ENCODE data around the gene UGT8. TPM values are rescaled to one million over a fixed set of nuclear protein-coding genes. Genes with fewer than 3 reads are reported as not detected.
"Not testable (repeated sequence)": the region's sequence is repeated elsewhere in the genome, so short reads cannot be mapped to it uniquely, and the experiment has no call there.

The UGT8 gene, protein sequence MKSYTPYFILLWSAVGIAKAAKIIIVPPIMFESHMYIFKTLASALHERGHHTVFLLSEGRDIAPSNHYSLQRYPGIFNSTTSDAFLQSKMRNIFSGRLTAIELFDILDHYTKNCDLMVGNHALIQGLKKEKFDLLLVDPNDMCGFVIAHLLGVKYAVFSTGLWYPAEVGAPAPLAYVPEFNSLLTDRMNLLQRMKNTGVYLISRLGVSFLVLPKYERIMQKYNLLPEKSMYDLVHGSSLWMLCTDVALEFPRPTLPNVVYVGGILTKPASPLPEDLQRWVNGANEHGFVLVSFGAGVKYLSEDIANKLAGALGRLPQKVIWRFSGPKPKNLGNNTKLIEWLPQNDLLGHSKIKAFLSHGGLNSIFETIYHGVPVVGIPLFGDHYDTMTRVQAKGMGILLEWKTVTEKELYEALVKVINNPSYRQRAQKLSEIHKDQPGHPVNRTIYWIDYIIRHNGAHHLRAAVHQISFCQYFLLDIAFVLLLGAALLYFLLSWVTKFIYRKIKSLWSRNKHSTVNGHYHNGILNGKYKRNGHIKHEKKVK
- 0.06 and 0.13 TPM in 2 replicates for total RNA-seq (2014; rRNA removed)
- polyA plus RNA-seq (2012), result not detected

DNA sequence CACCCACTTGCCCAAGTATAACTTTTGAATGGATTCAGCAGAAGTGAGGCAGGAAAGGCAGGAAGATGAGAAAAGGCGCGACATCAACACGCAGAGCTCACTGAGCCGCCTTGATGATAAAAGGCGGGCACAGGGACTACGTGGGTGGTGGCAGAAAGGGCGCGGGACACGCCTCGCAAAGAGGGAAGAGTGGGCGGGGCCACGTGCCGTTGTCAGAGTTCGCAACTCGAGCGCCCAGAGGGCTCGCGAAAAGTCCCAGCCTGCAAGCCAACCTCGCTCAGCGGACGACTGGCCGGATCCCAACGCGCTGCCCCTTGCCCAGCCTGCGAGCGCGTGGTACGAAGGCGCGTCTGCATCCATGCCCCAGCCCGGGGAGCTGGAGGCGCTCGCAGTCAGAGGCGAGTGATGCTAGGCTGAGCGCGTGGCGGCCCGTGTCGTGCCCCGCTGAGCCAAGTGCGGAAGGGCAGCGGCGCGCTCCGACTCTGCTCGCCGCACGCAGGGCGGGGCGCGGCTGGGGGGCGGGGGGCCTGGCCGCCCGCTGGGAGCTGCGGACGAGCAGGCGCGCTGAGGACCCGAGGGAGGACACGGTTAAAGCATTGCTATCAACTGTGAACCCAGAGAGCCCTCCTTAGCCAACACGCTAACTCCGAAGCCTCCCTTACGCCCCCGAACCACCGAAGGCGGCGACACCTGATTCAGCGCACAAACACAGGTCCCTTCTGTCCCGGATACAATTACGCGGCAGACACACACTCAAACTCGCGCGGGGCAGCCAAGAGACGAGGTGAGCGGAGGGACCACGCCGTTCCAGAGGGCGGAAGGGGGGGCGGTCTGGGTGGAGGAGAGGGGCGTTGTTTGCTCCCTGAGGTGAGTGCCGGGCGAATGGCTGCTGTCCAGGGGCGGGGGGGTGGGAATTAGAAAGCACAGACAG lies at the start of gene UGT8:
TSS of gene UGT8 (plus strand) at position 617 of the 931 bp plus-strand sequence. CDS start 24,074 bp downstream, outside the sequence.
- peak; percentile 7 for DNase-seq (ENCODE audit: low read depth)

DNA sequence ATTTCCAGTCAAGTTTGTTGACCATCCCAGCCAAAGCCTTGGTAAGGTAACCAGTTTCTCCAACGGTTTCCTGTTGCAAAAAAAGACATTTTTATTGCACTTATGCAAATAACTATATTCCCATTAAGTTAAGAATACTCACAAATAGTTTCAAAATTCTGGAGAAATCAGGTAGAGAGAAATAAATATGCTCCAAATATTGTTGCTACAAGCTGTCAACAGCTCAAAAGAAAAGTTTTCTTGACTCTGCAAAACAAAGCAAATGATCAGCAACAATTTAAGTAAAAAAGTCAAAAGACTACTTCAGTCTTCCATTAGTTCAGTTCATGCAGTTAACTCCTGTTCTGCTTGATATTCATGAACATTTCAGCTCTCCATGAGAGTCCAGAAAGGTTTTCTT lies 49.0 kb upstream of the UGT8 start:
- no peak for DNase-seq (ENCODE audit: low read depth)

DNA sequence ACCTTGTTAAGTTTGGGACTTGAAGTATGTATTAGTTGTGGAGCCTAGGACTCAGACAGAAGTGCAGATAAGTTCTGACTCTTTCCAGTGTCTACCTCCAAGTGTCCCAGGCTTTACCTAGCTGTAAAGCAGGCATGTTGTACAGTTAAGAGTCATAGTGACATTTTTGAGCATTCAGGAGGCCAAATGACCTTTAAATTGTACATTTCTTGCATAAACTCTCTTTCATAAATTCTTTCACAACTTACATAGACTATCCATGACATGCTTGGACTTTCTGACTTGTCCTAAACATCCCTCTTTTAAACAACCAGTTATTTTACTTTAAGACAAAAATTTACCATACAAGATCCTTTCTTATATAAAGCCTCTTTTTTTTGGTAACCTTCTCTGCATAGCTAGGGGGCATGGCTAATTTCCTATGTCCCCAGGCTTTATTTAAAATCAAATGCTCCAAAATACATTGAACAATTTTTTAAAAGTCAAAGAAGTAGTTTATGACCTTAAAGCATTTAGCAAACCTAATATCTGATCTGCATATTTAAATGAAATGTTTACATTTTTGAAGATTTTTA lies 40.1 kb upstream of the UGT8 start:
- peak; percentile 18 for DNase-seq (ENCODE audit: low read depth)

DNA sequence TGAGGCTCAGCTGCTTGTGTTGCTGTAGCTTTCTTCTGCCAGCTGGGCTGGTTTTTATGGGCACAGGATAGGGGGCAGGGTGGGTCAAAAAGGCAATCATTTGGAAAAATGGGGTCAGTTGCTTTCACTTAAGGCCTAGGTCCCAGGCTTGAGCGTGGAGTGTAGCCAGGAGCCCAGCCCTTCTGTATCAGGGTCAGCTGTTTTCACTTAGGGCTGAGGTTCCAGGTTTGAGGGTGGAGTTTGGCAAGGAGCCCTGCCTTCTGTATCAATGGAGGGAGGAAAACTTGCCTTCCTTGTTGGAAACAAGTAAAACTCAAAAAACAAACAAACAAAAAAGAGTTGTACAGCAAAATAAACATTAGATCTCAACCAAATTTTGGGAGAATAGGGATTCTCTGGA lies 37.0 kb upstream of the UGT8 start:
- no peak for DNase-seq (ENCODE audit: low read depth)

DNA sequence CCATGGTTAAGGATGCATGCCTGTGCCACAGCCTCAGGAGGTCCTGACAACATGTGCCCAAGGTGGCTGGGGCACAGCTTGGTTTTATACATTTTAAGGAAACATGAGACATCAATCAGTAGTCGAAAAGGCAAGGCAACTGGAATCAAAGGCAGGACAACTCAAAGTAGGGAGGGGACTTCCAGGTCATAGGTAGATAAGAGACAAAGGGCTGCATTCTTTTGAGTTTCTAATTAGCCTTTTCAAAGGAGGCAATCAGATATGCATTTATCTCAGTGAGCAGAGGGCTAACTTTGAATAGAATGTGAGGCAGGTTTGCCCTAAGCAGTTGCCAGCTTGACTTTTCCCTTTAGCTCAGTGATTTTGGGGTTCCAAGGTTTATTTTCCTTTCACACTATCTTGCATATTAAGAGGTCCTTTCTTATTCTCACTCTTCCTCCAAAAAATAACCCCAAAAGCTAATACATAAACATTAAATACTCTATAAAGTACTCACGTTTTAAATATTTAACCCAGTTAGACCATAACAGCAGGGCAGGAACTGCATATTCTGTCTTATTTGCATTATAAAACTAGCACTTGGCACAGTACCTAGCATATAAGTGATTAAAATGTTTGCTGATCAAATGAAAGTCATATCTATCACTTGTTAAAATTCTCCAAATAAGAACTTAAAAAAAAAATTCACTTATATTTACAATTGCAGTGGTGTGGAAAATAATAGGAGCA lies 36.3 kb upstream of the UGT8 start:
- no peak for DNase-seq (ENCODE audit: low read depth)

DNA sequence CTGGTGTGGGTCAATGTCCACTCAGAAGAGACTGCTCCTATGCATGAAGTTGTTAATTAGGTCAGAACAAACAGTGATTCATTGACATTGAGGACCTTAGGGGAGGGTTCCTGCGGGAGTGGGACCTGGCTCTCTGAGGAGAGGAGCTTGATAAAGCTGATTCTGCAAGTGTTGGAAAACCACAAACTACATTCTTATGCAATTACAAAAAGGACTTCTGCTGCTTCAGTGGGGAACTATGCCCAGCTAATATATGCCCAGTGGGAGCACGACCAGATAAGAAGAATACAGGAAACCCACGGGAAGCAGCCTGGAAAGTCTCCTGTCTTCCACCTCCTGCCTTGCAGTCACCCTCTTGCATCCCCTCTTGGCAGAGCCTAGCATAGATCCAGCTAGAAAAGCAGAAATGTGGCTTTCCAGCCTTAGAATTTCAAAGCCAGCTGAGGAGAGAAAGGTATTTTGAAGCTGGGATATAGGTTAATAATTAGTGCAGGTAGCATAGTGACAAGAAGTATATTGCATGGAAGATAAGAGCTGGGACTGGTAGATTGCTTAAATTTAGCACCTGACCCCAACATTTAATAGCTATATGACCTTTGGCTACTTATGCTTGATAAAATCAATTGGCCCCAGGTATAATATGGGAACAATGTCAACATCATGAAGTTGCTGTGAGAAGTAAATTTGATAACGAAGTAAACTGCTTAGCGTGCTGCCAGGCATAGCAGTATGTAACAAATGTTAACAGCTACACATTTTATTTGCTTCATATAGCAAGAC lies 34.9 kb upstream of the UGT8 start:
- no peak for DNase-seq (ENCODE audit: low read depth)

DNA sequence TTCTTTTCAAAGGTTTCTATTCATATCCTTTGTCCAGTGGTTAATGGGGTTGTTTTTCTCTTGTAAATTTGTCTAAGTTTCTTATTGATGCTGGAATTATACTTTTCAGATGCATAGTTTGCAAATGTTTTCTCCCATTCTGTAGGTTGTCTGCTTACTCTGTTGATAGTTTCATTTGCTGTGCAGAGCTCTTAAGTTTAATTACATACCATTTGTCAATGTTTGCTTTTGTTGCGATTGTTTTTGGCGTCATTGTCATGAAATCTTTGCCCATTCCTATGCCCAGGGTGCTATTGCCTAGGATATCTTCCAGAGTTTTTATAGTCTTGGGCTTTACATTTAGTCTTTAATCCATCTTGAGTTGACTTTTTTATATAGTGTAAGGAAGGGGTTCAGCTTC lies 21.2 kb upstream of the UGT8 start:
- DNase-seq (ENCODE audit: low read depth), result no peak

DNA sequence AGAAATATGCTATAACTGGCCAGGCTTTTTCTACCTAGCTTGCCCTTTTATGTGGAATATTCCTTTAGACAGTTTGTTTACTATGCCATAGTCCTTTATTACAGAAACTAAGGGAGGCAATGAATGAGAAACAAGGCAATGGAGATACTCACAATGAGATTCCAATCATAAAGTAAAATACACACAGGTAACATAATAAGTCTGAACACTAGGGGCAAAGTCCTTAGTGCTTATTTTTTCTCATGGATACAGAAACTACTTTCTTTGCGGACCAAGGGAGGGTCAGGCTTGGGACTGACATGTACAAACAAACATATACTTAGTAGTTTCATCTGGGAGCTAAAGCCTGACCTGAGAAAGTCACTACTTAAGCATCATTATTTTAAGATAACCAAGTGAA lies 16.0 kb upstream of the UGT8 start:
- DNase-seq (ENCODE audit: low read depth), result no peak

DNA sequence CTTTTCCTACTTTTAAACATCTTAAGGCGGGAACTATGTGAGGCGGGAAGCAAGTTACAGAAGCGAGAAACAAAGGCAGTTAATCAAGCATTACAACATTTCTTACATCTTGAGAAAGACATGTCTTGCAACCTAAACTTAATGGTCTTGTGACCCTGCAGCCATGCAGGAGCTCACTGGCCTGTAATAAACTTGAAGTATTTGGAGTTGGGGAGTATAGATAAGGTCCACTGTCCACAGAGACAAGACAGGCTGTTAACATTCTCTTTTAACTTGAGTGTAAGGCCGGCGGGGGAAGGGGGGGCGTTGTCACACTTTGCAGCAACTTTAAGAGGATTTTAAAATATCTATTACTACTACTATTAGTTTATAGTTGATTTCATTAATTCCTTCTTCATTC lies 10.3 kb upstream of the UGT8 start:
- no peak for DNase-seq (ENCODE audit: low read depth)

DNA sequence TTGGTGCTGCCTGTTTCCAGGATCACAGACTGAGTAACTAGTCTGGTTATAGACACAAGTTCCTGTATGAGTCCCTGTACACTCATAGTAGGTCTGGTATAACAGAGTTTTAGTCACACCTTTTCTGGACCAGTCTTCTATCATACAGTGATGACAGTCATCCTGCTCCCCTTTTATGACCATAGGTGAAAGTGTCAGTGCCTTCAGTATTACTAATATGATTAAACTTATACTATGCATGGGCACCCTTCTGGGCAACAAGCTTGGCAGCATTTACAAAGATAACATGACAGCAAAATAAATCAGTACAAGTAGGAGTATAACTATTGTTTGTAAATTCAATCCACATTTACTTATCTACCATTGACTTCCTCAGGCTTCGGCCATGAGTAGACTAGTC lies 8.2 kb upstream of the UGT8 start:
- DNase-seq (ENCODE audit: low read depth), result not testable (repeated sequence)

DNA sequence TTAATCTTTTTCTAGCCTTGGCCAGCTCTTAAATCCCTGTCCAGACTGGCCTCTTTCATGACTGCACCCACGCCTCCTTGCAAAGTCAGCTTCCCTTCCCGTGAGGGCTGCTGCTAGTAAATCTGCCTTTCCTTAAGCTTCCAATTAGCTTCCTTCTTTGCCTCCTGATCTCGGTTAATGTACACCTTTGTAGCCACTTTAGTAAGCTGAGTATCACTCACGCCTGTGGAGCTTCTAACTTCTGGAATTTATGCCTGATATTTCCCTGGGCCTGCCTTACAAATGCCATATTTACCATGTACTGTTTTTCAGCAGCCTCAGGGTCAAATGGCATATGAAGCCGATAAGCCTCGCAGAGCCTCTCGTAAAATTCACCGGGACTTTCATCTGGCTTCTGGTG lies 5.1 kb upstream of the UGT8 start:
- DNase-seq (ENCODE audit: low read depth), result no peak

DNA sequence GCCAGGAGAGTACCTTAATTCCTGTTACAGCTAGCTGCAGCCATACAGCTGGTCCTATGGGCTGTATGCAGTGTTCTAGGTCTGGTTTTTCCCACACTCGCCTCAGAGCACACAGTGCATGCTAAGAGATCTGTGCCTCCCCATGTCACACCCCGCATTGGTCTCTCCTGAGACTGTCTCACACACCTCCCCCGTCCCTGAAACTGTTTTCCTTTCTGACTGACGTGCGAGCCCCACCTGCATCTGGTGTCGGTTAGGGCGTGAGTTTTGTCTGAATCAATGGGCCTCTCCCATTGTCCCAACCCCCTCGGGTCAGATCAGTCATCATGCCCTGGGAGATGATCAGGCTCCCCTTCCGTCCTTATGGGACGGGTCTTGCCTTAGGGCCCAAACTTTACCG lies 3.4 kb upstream of the UGT8 start:
- no peak for DNase-seq (ENCODE audit: low read depth)

DNA sequence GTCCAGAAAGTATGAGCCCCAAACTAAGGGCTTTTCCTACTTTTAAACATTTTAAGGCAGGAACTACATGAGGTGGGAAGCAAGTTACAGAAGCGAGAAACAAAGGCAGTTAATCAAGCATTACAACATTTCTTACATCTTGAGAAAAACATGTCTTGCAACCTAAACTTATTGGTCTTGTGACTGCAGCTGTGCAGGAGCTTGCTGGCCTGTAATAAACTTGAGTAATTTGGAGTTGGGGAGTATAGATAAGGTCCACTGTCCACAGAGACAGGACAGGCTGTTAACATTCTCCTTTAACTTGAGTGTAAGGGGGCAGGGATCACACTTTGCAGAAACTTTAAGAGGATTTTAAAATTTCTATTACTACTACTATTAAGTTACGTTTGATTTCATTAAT lies 2.7 kb upstream of the UGT8 start:
- no peak for DNase-seq (ENCODE audit: low read depth)

DNA sequence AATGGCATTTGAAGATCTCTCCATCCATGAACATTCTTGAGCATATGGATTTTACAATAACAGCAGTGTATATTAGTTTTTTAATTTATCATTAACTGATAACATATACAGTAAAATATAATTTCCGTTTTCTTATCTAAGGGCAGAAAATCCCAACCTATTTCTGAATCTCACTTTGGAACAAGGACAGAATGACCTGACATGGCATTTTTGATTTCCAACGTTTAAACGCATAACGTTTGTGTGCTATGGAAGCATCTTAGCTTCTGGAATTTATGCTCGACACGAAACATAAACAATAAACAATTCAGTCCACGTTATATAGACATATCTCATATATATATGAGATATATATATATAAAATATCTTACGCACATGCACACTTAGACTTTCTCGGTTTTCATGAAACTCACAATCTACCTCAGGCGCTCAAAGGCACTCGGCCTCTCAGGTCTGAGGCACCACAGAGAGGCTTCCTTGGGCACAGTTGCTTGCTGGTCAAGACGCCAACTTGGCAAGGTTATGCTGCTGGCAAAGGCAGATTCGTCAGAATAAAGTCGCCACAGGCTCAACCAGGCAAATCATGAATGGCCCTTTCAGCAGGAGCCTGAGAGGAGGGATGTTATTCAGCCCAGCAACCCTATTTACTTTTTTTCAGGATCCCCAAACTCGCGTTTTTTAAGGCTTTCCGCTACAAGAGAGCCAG lies 1.0 kb upstream of the UGT8 start:
- no peak for DNase-seq (ENCODE audit: low read depth)

DNA sequence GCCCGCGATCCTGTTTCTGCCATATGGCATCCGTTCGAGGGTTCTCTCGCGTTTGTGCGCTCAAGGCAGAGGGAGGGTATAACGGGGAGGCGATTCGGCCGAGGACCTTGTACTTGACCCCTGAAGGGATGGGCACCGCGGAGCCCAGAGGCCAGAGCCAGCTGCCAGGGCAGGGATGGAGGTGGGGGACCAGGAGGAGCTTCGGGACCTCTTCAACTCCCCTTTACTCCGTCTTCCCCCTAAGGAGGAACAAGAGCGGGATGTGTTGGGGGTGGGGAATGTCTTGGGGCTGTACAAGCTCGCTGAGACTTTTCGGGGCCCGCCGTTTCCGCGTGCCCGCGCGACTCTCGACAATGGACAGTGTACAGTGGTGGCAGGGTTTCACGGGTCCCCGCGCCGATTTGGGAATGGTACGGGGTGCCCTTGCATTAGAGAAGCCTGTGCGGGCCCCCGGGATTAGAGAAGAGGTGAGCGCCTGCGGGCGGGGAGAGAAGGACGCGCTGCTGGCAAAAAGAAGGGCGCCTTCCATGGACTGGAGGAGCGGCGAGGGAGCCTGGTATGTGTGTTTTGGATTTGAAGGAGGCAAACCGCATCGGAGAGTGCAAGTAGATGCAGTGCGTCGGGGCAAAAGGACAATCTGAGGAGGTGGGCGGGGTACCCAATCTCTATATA lies 760 bp downstream of the UGT8 start:
- DNase-seq (ENCODE audit: low read depth), result no peak

DNA sequence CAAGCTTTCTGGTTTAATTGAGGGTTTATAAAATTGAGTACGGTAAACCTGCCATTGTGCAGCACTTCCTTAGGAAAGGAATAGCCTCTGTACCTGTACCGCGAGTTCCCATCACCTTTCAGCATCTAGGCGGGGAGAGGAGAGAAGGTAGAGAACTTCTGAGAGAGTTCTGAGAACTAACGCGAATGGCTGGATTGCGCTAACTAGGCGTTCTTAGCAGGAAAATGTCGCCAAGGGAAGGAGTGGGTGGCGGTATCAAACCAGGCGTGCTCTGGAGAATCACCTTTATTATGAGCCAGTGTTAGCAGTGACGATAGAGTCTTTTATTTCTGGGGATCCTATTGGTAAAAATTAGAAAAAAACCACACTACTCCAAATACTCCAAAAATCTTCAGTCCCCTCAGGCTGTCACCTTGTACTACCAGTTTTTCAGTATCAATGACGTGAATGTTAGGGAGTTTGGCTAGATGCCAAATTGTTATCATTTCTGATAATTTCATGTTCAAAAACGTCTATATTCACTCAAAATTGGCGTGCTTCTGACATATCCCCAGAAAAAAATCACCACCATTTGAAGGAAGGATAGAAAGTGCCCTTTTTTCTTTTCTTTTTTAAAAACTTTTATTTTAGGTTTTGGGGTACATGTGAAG lies 1.4 kb downstream of the UGT8 start:
- no peak for DNase-seq (ENCODE audit: low read depth)

DNA sequence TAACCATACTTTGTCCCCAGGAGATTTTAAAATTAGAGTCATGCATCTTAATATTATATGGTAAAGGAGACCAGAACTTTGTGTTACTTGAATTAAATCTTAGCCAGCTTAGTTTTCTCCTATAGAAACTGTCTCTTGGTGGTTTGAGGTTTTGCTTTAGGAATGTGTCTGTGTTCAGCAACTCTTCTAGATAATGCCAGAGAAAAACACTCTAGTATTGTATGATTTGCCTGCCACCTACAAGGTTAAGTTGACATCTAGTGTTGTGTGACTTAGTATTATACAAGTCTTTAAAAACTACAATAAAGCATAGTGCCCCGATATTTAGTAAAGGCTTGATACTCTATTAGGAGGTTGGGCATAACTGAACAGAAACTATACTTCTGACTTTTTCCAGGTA lies 2.1 kb downstream of the UGT8 start:
- no peak for DNase-seq (ENCODE audit: low read depth)

DNA sequence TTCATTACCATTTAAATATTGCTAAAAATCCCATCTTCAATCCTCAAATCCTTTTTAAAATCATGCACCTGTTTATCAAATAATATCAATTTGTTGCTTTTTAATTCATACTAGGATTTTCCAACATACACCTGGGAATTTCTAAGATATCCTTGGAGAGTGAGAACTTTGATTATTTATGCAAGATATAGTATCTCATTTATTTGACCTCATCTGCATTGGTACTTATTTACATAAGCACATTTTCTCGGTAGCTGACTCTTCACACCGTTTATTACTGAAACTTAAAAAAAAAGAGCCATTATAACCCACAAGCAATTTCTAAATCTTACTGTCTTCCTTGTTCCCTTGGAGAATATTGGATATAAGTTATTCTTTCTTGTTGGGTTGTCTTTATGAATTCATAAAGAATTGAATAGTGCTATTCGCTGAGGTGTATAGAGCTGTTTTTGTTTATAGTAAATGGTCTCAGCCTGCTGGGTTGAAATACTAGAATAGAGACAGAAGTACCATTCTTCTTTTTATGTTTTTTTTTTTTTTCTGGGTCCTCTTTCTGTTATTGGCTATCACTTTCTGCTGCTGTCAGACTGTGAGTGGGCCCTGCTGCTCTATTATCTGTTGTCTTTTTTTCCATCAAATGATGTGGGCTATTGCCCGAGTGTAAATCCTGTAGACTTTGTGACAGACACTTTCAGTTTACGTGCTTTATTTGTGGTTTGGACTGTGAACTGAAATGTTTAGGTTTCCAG lies 2.9 kb downstream of the UGT8 start:
- no peak for DNase-seq (ENCODE audit: low read depth)
